ENCODE measurements around the gene SLC35F3. TPM values are rescaled to one million over a fixed set of nuclear protein-coding genes. Genes with fewer than 3 reads are reported as not detected.

SLC35F3 gene
- polyA plus RNA-seq, 1 donor from 2014 or later, result 13.9 TPM

GRCh38 chr1:234144901-234145300, 240.4 kb downstream of the SLC35F3 start:
- no peaks in the 10 kb centered on the region for H3K79me2 ChIP-seq (replicated peaks; ENCODE audit: insufficient read depth, low read length)
- H2AFZ ChIP-seq (ENCODE audit: low read depth, low read length), result no peak overlapping the region
- H3K4me2 ChIP-seq (ENCODE audit: low read length), result no peak overlapping the region
- H3K36me3 ChIP-seq (ENCODE audit: insufficient read depth, low read length), result no peaks in the 10 kb centered on the region
- H3K27me3 ChIP-seq (ENCODE audit: insufficient read depth, low read depth, low read length), result no peaks in the 10 kb centered on the region
- no peak overlapping the region for H3K4me3 ChIP-seq (ENCODE audit: low read length)
- H3K9me3 ChIP-seq (ENCODE audit: low read length), result no peaks in the 10 kb centered on the region
- H3F3A ChIP-seq (ENCODE audit: insufficient read depth, low read length, poor library complexity, severe bottlenecking), result no peaks in the 10 kb centered on the region
- no peaks in the 10 kb centered on the region for H3K9me2 ChIP-seq (ENCODE audit: insufficient read depth, low read length)
- H3K27ac ChIP-seq (ENCODE audit: low read length), result no peak overlapping the region
- H4K20me1 ChIP-seq (ENCODE audit: insufficient read depth), result no peaks in the 10 kb centered on the region
- TF ChIP-seq EZH2 (IDR thresholded peaks at IDR 0.05; ENCODE audit: borderline replicate concordance, insufficient read depth, low read length, poor library complexity, severe bottlenecking), result no peak
- no peak for TF ChIP-seq TAF1 (IDR thresholded peaks at IDR 0.05; ENCODE audit: low read depth)
- no peak for TF ChIP-seq MXI1 (conservative IDR thresholded peaks at IDR 0.05; ENCODE audit: poor library complexity, severe bottlenecking)
- no peak for TF ChIP-seq CTCF (IDR thresholded peaks at IDR 0.05; ENCODE audit: poor library complexity, severe bottlenecking)
- TF ChIP-seq EP300 (conservative IDR thresholded peaks at IDR 0.05; ENCODE audit: poor library complexity, severe bottlenecking), result no peak
- no peak for TF ChIP-seq RAD21 (conservative IDR thresholded peaks at IDR 0.05)
- TF ChIP-seq REST (IDR thresholded peaks at IDR 0.05; ENCODE audit: borderline replicate concordance), result no peak
- no peak for TF ChIP-seq POLR2AphosphoS5 (IDR thresholded peaks at IDR 0.05)
- TF ChIP-seq SMC3 (conservative IDR thresholded peaks at IDR 0.05; ENCODE audit: poor library complexity), result no peak
- no peak overlapping the region for H3K9ac ChIP-seq (ENCODE audit: low read length)

- H3K9me2 ChIP-seq (ENCODE audit: insufficient read depth, low read length), result no peaks in the 10 kb centered on the region
- no peaks in the 10 kb centered on the region for H3K36me3 ChIP-seq (ENCODE audit: insufficient read depth, low read length)
- H3K27me3 ChIP-seq (ENCODE audit: insufficient read depth, low read depth, low read length), result no peaks in the 10 kb centered on the region
- H3K9ac ChIP-seq (ENCODE audit: low read length), result no peak overlapping the region
- no peak overlapping the region for H3K27ac ChIP-seq (ENCODE audit: low read length)
- no peaks in the 10 kb centered on the region for H3K79me2 ChIP-seq (replicated peaks; ENCODE audit: insufficient read depth, low read length)
- TF ChIP-seq REST (IDR thresholded peaks at IDR 0.05; ENCODE audit: borderline replicate concordance), result no peak
- TF ChIP-seq SMC3 (conservative IDR thresholded peaks at IDR 0.05; ENCODE audit: poor library complexity), result no peak
- no peak for TF ChIP-seq EP300 (conservative IDR thresholded peaks at IDR 0.05; ENCODE audit: poor library complexity, severe bottlenecking)
- no peak for TF ChIP-seq POLR2AphosphoS5 (IDR thresholded peaks at IDR 0.05)
- TF ChIP-seq CTCF (IDR thresholded peaks at IDR 0.05; ENCODE audit: poor library complexity, severe bottlenecking), result no peak
- no peak for TF ChIP-seq EZH2 (IDR thresholded peaks at IDR 0.05; ENCODE audit: borderline replicate concordance, insufficient read depth, low read length, poor library complexity, severe bottlenecking)
- no peak for TF ChIP-seq RAD21 (conservative IDR thresholded peaks at IDR 0.05)
- TF ChIP-seq MXI1 (conservative IDR thresholded peaks at IDR 0.05; ENCODE audit: poor library complexity, severe bottlenecking), result no peak
- TF ChIP-seq TAF1 (IDR thresholded peaks at IDR 0.05; ENCODE audit: low read depth), result no peak
- no peak overlapping the region for H2AFZ ChIP-seq (ENCODE audit: low read depth, low read length)
- no peak overlapping the region for H3K4me3 ChIP-seq (ENCODE audit: low read length)
- no peaks in the 10 kb centered on the region for H4K20me1 ChIP-seq (ENCODE audit: insufficient read depth)
- no peaks in the 10 kb centered on the region for H3K9me3 ChIP-seq (ENCODE audit: low read length)
- H3F3A ChIP-seq (ENCODE audit: insufficient read depth, low read length, poor library complexity, severe bottlenecking), result no peaks in the 10 kb centered on the region
- H3K4me2 ChIP-seq (ENCODE audit: low read length), result no peak overlapping the region
These were observed 243.9 kb downstream of the SLC35F3 start for GRCh38 chr1:234148350-234148749.
